GM18502 (cell line): Measurements from ENCODE around the gene S100A16.
"Not testable (repeated sequence)": the region's sequence is repeated elsewhere in the genome, so short reads cannot be mapped to it uniquely, and the experiment has no call there.

Experiments used
- ATAC-seq: cut with Tn5 transposase; IDR thresholded peaks from one replicate; pipeline ENCODE4 v1.9.1; 2021; ENCODE audit warnings: mild to moderate bottlenecking; ENCODE audit not compliant: unreplicated experiment, poor library complexity

The S100A16 gene

DNA sequence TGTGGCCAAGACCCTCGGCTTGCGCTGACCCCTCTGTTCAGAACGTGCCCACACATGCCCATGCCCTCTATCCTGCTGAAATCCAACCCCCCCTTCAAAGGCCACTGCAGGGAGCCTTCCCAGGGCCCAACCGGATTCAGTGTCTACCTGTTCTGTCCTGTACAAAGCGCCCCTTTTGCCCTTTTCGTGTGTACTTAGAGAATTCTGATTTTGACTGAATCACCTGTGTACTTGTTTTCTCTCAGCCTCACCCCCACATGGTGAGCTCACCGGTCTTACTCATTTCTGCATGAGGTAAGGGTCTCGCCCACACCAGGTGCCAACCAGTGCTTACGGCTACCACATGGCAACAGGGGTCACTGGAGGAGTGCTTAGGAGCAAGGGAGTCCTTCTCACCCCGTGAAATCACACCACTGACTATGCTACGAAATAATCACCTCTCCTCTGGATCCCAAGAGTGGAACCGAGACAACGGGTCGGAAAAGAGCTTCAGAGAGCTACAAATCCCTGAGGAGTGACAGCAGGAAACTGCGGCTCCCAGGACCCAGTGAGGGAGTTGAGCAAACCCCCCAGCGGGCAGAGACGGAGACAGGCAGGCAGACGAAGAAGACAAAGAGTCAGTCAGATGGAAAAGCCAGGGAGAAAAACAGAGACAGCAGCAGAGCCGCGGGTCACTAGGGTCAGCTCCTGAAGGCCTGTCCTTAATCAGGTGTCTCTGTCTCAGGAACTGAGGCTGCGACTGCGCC lies 45.1 kb downstream of the S100A16 start:
- ATAC-seq: no peak

DNA sequence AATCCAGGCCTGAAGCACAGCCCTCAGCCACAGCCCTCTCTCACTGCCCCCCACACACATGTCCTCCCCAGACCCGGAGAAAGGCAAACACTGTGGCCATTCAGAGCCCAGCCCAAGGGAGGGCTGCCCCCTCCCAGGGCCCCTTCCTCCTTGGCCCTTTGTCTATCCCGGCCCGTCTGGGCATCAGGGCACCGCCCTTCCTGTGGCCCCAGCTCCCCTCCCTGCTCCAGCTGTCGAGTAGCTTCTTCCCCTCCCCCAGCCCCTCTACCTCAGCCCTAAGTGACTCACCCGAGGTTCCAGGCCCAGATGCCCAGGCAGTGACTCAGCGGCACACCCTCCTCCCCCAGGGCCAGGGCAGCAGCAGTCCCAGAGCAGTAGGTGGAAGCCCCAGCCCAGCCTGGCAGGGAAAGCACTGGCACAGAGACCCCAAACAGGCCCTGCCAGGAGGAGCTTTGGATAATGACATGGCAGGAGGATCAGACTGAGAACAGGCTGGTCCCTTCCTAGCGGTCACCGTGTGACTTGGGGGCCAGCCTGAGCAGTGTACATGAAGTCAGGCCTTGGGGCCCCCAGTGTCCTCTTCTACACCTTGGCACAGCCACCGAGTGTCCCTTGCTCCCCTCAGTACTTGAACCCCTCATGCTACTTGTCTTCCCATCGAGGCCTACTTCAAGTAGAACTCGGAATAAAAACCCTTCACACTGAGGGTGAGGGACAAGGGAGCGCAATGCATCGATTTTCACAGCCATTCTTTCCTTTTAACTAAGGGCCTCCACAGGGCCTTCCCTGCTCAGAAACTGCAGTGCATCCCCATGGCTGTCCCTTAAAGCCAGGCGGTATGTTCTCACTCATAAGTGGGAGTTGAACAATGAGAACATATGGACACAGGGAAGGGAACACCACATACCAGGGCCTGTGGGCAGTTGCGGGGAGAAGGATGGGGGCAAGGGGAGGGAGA lies 46.2 kb downstream of the S100A16 start:
- peak; percentile 45 for ATAC-seq

DNA sequence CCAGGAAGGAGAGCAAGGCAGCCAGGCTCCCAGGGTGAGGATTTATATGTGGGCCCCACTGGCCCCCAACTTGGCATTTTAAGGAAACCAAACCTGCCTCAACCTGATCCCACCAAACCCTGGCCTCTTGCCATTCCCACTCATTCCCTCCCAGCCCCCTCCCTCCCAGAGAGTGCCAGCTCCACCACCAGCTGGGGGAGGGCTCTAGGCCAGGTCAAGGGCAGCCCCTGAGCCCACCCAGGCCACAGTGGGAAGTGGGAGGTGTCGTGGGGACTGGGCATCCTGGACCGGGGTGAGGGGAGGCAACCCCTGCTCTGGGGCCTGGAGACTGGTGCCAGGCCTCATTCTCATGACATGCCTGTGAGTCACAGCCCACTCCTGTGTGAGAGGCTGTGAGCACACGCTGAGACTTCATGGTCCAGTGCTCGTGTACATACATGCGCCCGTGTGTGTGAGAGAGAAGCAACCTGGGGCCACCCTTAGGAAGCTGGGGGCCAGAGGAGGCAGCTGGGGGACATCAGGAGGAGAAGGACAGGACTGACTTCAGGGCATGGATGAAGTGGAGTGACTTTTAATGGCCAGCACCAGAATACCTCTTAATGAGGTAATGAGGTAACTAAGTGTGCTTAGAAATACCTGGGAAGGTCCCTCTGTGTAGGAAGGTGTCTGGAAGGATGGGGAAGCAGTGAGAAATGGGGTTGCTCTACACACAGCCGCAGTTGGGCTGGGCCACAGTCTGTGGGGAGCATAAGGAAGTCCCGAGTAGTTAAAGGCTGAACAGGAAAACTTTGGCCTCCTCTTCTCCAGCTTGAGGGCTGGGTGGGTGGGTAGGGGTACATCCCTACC lies 47.2 kb downstream of the S100A16 start, which contains the start of gene S100A2:
Gene S100A2 (minus strand): TSS at position 316 of the 846 bp plus-strand sequence. CDS start 1,967 bp downstream, outside the sequence.
- peak; percentile 53 for ATAC-seq

DNA sequence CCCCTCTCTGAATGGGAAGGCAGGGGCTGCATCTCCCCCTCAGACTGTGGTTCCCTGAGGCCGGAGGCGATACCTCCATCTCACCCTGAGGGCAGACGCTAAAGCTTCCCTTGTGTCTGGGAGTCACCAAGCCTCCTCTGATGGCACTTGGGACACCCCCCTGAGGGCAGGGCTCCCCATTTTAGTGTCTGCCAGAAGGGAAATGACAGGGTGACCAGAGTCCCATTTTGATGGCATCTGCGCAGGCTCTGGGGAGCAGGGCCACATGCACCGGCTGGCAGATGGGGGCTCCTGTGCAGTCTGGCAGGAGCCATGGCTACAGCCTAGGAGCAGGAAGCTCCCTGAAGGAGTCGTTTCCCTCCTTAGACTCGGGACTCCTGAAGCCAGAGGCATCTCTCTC lies 48.9 kb downstream of the S100A16 start:
- ATAC-seq: no peak

DNA sequence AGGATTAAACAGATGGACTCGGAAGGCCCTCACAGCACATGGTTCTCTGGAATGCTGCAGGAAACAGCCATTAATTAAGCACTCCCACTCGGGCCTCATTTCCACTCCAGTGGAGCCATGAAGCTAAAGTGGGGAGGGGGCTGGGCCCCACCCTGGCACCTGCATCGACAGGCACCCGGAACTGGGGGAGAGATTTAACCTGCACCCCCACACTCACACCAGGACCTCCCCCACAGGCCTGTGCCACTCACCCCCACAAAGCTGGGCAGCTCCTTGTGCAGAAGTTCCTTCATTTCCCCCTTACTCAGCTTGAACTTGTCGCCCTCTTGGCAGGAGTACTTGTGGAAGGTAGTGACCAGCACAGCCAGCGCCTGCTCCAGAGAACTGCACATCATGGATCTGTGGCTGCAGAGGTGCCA lies 49.4 kb downstream of the S100A16 start:
- ATAC-seq: no peak

DNA sequence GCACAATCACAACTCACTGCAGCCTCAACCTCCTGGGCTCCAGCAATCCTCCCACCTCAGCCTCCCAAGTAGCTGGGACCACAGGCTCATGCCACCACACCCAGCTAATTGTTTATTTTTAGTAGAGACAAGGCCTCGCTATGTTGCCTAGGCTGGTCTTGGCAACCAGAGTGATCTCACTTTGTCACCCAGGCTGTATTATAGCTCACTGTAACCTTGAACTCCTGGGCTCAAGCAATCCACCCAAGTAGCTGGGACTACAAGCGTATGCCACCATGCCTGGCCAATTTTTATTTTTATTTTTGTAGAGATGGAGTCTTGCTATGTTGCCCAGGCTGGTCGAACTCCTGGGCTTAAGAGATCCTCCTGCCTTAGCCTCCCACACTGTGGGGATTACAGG lies 50.9 kb downstream of the S100A16 start:
- not testable (repeated sequence) for ATAC-seq

DNA sequence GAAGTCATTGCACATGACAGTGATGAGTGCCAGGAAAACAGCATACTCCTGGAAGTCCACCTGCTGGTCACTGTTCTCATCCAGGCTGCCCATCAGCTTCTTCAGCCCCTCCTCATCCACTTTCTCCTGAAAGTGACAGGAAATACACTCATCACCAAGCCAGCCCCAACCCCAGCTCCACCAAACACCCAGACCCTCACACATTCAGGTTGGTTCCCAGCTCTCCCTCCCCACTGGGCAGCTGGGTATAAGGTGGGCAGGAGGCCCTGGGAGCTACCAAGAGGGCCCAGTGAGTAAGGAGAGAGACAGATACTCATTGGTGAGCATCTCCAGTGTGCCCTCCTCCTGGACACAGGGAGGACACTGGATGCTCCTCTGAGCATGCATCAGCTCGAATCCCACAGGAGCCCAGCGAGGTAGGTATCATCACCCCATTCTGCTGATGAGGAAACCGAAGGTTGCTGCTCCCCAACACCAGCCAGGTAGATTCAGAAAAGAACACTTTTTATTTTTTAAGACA lies 51.4 kb downstream of the S100A16 start:
- no peak for ATAC-seq

DNA sequence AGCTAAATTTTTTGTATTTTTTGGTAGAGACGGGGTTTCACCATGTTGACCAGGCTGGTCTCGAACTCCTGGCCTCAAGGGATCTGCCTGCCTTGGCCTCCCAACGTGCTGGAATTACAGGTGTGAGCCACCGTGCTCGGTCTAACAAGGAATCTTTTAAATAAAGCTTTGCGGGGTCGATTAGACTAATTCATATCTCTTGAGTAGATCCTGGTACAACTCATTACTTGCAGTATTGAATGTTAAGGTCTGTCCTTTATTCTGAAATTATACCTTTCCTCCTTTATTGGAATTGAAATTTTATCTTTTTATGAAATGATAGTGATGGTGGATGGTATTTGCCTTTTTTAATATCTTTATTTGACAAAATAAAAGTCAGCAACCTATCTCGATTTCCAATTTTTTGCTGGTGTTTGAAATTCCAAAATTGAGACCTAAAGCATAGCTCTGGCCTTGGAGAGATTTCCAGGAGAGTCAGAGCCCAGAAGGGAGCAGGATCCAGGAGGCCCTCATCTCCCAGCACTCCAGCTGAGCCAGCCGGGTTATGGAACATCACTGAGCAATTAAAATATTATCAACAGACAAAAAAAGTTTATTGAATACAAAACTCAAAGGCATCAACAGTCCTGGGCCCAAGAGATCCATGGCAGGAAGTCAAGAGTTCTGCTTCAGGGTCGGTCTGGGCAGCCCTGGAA lies 52.0 kb downstream of the S100A16 start:
- no peak for ATAC-seq

DNA sequence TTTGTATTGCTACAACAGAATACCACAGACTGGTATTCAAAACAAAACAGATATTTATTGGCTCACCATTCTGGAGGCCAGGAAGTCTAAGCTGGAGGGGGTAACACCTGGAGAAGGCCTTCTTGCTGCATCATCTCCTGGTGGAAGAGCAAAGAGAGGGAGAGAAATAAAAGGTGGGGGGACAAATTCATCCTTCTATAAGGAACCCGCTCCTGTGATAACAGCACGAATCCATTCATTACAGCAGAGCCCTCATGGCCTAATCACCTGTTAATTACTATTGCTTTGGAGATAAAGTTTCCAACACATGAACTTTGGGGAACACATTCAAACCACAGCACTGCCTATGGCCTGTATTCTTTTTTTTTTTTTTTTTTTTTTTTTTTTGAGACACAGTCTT lies 52.7 kb downstream of the S100A16 start:
- no peak for ATAC-seq

DNA sequence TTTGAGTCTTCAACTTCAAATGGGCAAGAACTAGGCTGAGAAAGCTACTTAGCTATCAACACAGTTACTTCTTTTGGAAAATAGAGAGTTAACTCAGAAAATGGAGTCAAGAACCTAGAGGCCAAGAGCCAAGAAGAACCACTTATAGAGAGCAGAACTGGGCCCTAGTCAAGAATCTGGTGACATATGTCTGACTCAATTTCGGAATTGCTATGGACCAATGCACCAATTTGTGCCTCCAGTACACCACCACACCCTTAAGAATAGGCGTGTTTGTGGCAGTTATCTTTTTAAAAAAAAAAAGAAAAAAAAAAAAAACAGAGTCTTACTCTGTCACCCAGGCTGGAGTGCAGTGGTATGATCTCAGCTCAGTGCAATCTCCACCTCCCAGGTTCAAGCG lies 55.1 kb downstream of the S100A16 start:
- ATAC-seq: no peak
